Nephron progenitor cell (in vitro differentiated cells): Measurements from ENCODE around the gene JAG2.

Experiments used
- DNase-seq: peaks from one replicate; pipeline ENCODE4 v3.0.0; 2021
- H3K27ac Mint-ChIP-seq: 2 replicates; pipeline ENCODE4 v1.8.0; 2021; ENCODE audit warnings: mild to moderate bottlenecking, moderate library complexity, mixed read lengths
- H3K27me3 Mint-ChIP-seq: 2 replicates; pipeline ENCODE4 v1.8.0; 2021; ENCODE audit warnings: mild to moderate bottlenecking, low read depth, mixed read lengths; ENCODE audit not compliant: poor library complexity
- H3K36me3 Mint-ChIP-seq: 2 replicates; pipeline ENCODE4 v1.8.0; 2021; ENCODE audit warnings: low read depth, mixed read lengths
- H3K4me1 Mint-ChIP-seq: 2 replicates; pipeline ENCODE4 v1.8.0; 2021; ENCODE audit warnings: mixed read lengths
- H3K4me3 Mint-ChIP-seq: 2 replicates; pipeline ENCODE4 v1.8.0; 2021; ENCODE audit warnings: mild to moderate bottlenecking, moderate library complexity, mixed read lengths
- H3K9me3 Mint-ChIP-seq: 2 replicates; pipeline ENCODE4 v1.8.0; 2021; ENCODE audit warnings: mild to moderate bottlenecking, moderate library complexity, mixed read lengths
- CTCF ChIP-seq: fragments of 200-600 bp; sonication (generic); IDR thresholded peaks from 2 replicates; pipeline ENCODE4 v1.5.0; 2021; ENCODE audit warnings: antibody characterized with exemption

JAG2 gene

DNA sequence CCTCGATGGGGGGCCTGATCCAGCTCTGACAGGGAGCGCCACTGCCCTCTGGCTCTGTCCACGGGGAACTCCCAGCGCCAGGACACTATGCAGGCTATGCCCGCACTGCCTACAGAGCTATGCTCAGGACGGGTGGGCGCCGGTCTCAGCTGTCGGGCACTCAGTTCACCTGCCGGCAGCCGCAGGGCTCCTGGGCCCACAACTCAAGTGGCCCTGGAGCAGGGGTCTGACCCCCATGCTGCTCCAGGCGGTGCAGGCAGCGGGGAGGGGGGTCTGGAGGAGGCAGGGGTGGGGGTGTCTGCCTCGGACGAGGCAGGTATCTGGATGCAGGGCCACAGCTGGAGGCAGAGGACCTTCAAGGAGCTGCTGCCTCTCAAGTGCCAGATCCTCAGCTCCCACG lies 41.1 kb upstream of the JAG2 start:
- no peaks in the 10 kb centered on the region for H3K36me3 Mint-ChIP-seq
- DNase-seq: no peak
- TF ChIP-seq CTCF: no peak
- no peaks in the 10 kb centered on the region for H3K9me3 Mint-ChIP-seq
- no peak overlapping the region for H3K27ac Mint-ChIP-seq
- no peaks in the 10 kb centered on the region for H3K4me1 Mint-ChIP-seq
- no peaks in the 10 kb centered on the region for H3K27me3 Mint-ChIP-seq
- no peak overlapping the region for H3K4me3 Mint-ChIP-seq

DNA sequence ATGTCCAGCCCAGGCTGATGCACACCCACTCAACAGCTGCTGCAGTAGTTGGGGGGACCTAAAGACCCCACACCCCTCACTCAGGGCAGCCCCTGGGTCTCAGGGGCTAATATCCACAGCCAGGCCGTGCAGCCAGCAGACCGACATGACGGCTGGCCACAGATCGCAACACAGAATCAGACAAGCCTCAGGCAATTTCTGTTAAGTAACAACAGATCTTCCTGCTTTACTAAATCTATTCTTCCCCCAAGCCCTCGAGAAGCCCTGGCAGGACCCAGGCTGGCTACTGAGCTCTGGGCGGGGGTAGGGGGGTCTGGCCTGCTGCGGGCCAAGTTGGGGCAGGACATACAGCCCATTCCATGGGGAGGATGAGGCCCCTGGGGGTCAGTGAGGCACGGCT lies 40.5 kb upstream of the JAG2 start:
- Mint-ChIP-seq H3K27ac (no peak overlapping the region), H3K4me3 (no peak overlapping the region), H3K27me3 (no peaks in the 10 kb centered on the region), H3K4me1 (no peaks in the 10 kb centered on the region), H3K36me3 (no peaks in the 10 kb centered on the region), H3K9me3 (no peaks in the 10 kb centered on the region)
- DNase-seq: no peak
- TF ChIP-seq CTCF: no peak

- no peak for DNase-seq
- Mint-ChIP-seq H3K4me1 (no peaks in the 10 kb centered on the region), H3K4me3 (no peak overlapping the region), H3K36me3 (no peaks in the 10 kb centered on the region), H3K27ac (no peak overlapping the region), H3K27me3 (no peaks in the 10 kb centered on the region), H3K9me3 (no peaks in the 10 kb centered on the region)
- no peak for TF ChIP-seq CTCF
Measured at GRCh38 chr14:105208738-105209075, 40.1 kb upstream of the JAG2 start.

GRCh38 chr14:105207996-105208737 lies 39.6 kb upstream of the JAG2 start:
- Mint-ChIP-seq H3K36me3 (no peaks in the 10 kb centered on the region), H3K27me3 (no peaks in the 10 kb centered on the region), H3K4me1 (no peaks in the 10 kb centered on the region), H3K27ac (no peak overlapping the region), H3K9me3 (no peaks in the 10 kb centered on the region), H3K4me3 (no peak overlapping the region)
- DNase-seq: no peak
- TF ChIP-seq CTCF: no peak

GRCh38 chr14:105207460-105207901 lies 38.9 kb upstream of the JAG2 start:
- Mint-ChIP-seq H3K4me1 (no peaks in the 10 kb centered on the region), H3K27me3 (no peaks in the 10 kb centered on the region), H3K27ac (no peak overlapping the region), H3K9me3 (no peaks in the 10 kb centered on the region), H3K4me3 (no peak overlapping the region), H3K36me3 (no peaks in the 10 kb centered on the region)
- TF ChIP-seq CTCF: no peak
- no peak for DNase-seq

- Mint-ChIP-seq H3K27me3 (no peaks in the 10 kb centered on the region), H3K36me3 (no peaks in the 10 kb centered on the region), H3K4me3 (no peak overlapping the region), H3K4me1 (peaks cover 2% of the 10 kb centered on the region), H3K27ac (no peak overlapping the region), H3K9me3 (no peaks in the 10 kb centered on the region)
- no peak for TF ChIP-seq CTCF
- no peak for DNase-seq
Measured at GRCh38 chr14:105206873-105207272, 38.3 kb upstream of the JAG2 start.
